G401.6 (cell line): ENCODE results near the gene SLC19A3.
"Not testable (repeated sequence)": the region's sequence is repeated elsewhere in the genome, so short reads cannot be mapped to it uniquely, and the experiment has no call there.

ENCODE experiments used
- FAIRE-seq: peaks from 2 replicates; lab custom pipeline; 2012; peaks lifted over from hg19 to GRCh38; lab: Jason Lieb, UNC

SLC19A3 gene

GRCh38 chr2:227703280-227703732, 14.5 kb downstream of the SLC19A3 start:
- FAIRE-seq, result no peak

DNA sequence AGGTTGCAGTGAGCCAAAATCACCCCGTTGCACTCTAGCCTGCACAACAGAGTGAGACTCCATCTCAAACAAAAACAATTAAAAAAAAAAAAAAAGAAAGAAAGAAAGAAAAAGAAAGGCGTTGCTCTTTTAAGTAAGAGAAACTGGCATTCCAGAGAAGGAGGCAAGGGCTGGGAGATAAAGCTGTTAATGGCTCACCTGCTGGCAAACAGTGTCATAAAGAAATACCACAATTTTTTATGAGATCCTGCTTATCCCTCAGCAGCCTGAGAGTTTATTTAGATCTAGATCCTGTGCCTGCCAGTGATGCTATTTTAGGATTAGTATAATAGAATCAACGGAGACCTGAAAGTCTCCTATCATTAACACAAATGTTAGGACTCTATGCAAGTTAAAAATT, 16.3 kb downstream of the SLC19A3 start:
- FAIRE-seq, result no peak

DNA sequence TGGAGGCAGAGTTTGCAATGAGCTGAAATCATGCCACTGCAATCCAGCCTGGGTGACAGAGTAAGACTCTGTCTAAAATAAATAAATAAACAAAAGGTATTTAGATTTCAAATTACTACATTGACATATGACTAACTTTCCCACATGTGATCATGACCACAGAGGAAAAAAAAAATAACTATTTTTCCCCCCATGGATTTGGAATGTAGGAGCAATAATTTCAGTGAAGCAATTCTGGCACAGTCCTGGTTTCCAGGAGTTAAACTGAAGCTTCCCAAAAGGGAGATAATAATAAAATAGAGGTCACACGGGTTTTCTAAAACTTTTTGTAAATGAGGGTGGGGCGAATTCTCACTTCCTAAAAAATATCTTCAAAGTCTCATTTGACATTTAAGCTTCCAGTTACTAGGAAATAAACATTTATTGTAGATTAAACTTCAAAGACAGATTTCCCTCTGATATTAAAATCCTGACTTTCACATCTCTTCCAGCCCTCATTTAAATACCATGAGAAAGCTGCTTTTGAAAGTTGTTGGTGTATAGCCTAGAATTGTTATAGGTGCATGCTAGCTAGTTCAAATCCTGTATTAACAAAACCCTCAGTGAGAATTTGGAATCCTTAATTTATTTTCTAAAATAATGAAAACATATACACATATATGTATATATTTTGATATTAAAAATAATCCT, 20.7 kb downstream of the SLC19A3 start:
- FAIRE-seq, result no peak

- no peak for FAIRE-seq
Observed at GRCh38 chr2:227687189-227687588, 30.6 kb downstream of the SLC19A3 start.

DNA sequence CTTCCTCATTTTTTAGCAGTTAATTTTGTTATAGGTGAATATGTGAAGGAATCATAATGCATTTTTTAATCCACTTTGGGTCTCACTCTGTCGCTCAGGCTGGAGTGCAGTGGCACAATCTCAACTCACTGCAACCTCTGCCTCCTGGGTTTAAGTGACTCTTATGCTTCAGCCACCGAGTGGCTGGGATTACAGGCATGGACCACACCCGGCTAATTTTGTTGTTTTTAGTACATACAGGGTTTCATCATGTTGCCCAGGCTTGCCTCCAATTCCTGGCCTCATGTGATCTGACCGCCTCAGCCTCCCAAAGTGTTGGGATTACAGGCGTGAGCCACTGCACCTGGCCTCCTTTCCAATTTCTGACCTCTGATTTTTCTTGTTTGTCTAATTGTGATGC, 33.6 kb downstream of the SLC19A3 start:
- no peak for FAIRE-seq

DNA sequence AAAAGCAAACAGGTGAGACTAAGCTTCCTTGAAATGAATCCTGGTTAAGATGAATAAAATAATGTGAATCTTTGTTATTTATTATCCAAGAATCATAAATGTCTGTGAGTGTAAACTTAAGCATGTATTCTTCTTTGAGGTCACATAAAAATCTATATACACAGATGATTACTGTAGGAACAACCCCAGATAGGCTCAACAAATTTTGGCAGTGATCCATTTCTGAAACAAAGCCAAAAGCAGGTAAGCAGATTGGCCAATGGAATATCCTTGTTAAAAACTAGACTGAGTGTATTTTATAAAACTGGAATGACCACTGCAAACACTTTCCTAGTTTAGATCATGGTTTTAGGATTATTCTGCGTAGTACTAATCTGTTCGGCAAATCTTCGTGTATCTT, 39.9 kb downstream of the SLC19A3 start:
- FAIRE-seq, result no peak

- FAIRE-seq, result no peak
Observed at GRCh38 chr2:227674485-227674884, 43.3 kb downstream of the SLC19A3 start.

- not testable (repeated sequence) for FAIRE-seq
Observed at GRCh38 chr2:227673620-227674019, 44.2 kb downstream of the SLC19A3 start.

GRCh38 chr2:227671170-227671905, 46.5 kb downstream of the SLC19A3 start:
- no peak for FAIRE-seq

- FAIRE-seq, result not testable (repeated sequence)
Observed at GRCh38 chr2:227666631-227667170, 51.1 kb downstream of the SLC19A3 start, which contains the start of gene SCYGR5. SCYGR5 (plus strand) TSS chr2:227666804; CDS start chr2:227666804, 0 bp downstream.

- FAIRE-seq, result no peak
Observed at GRCh38 chr2:227665189-227665940, 52.5 kb downstream of the SLC19A3 start.

DNA sequence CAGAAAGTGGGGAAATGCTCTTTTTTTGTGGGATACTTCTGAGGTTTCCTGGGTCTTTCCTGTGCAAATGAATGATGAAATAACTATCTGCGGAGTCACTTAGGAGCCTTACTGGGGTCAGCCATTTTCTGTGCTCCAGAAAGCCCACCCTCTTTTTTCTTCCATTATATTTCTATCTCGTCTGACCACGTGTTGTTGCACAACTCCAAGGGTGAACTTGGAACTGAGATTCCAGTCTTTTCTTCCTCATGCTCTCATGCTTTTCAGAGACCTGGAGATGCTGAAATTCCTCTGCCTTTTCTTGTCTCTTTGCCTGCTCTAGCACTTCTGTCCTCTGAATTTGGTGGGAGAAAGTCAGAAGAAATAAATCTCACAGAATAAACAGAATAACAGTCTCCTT, 56.0 kb downstream of the SLC19A3 start:
- no peak for FAIRE-seq

- no peak for FAIRE-seq
Observed at GRCh38 chr2:227661025-227661649, 56.7 kb downstream of the SLC19A3 start.

DNA sequence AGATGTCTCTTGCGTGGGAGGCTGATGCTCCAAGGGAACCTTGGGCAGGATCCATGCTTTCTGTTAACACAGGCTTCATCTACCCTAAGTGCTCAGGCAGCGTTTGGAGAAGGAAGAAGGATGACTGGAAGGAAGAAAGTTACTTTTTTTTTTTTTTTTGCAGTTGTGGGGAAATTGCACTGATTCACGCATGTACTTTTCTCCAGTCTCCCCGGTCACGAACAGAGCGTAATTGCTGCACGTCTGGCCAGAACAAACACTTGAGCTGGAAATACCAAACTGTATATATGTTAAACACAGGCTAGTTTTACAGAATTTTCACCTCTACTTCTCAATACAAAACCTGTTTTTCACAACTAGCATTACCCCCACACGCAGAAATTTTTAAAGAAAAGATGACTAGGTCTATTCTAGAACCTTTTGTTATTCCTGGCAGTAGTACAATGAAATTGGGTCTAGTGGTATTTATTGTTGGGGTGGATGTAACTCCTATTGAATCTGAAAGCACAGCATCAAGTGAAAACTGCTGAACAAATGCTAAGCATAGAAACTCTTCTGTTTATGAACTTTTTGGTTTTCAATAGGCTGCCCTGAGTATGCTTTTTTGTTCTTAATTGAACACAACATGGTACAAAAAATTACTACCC, 60.5 kb downstream of the SLC19A3 start:
- no peak for FAIRE-seq

GRCh38 chr2:227655454-227655853, 62.4 kb downstream of the SLC19A3 start:
- FAIRE-seq, result no peak

- no peak for FAIRE-seq
Observed at GRCh38 chr2:227654426-227654825, 63.4 kb downstream of the SLC19A3 start.

GRCh38 chr2:227653419-227653818, 64.4 kb downstream of the SLC19A3 start:
- no peak for FAIRE-seq

GRCh38 chr2:227643990-227644551, 73.8 kb downstream of the SLC19A3 start:
- no peak for FAIRE-seq

- FAIRE-seq, result no peak
Observed at GRCh38 chr2:227642656-227643055, 75.2 kb downstream of the SLC19A3 start.

DNA sequence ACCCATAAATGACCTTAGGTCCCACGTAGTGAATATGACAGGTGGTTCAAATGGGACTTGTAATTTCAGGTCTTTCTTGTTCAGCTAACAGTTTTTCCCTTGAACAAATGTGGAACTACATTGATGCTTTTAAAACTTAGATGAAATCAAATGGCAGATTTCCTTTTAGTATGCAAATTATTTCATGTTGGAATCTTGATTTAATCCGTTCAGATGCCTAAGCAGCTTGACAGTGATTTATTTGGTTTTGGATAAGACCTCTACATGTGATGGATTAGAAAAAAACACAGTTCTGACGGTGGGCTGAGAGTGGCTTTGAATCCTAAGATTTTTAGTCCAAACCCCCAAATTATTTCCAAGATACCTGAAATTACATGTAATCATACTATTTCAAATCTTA, 83.6 kb downstream of the SLC19A3 start:
- no peak for FAIRE-seq
